G401.6 (cell line): ENCODE data around the gene TMEM62.
"Not testable (repeated sequence)": the region's sequence is repeated elsewhere in the genome, so short reads cannot be mapped to it uniquely, and the experiment has no call there.

Experiments
- FAIRE-seq: peaks from 2 replicates; lab custom pipeline; 2012; peaks lifted over from hg19 to GRCh38; lab: Jason Lieb, UNC

The TMEM62 gene

DNA sequence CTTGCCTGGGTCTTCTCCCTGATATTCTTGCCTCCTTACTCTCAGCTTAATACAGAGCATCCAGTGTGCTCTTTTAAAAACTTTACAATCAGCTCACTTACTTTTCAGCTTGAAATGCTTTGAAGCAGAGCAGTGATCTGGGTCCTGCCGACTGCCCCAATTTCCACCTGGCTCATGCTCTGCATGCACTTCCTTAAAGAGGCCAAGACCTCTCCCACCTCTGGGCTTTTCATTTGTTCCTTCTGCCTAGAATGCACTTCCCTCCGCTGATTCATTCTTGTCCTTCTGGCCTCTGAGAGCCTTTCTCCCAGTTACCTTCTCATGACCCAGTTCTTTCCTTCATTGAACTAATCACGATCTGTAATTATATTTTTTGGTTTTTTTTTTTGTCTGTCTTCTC lies 49.9 kb downstream of the TMEM62 start:
- FAIRE-seq: no peak

DNA sequence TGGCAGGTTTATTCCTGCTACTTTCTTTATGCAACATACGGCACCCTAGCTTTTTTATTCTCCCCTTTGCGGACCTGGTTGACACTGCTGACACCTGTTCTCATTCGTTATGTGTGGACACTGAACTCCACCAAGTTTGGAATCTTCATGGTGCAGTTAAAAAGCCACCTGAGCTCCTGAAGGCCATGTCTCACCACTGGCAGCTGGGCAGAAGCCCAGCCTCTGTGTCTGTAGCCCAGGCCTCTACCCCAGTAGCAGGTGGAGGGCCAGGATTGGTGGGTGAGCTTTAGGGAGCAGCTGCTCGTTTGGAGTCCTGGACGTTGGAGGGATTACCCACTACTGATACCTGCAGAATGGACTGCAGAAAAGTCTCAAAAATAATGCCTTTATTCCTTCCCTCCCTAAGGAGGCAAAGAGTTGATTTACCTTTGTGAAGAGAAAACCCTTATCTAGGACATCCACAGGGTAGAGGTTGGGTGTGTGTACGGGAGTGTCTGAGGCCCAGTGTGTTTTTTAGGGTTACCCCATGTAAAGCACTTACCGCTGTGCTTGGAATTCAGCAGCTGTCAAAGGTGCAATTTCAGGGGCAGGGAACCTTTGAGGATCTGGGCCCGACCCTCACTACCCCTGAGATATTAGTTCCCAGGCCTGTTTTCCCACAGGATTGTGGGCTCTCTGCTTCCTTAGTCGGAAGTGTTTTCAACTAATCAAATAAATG lies 51.2 kb downstream of the TMEM62 start:
- FAIRE-seq: no peak

DNA sequence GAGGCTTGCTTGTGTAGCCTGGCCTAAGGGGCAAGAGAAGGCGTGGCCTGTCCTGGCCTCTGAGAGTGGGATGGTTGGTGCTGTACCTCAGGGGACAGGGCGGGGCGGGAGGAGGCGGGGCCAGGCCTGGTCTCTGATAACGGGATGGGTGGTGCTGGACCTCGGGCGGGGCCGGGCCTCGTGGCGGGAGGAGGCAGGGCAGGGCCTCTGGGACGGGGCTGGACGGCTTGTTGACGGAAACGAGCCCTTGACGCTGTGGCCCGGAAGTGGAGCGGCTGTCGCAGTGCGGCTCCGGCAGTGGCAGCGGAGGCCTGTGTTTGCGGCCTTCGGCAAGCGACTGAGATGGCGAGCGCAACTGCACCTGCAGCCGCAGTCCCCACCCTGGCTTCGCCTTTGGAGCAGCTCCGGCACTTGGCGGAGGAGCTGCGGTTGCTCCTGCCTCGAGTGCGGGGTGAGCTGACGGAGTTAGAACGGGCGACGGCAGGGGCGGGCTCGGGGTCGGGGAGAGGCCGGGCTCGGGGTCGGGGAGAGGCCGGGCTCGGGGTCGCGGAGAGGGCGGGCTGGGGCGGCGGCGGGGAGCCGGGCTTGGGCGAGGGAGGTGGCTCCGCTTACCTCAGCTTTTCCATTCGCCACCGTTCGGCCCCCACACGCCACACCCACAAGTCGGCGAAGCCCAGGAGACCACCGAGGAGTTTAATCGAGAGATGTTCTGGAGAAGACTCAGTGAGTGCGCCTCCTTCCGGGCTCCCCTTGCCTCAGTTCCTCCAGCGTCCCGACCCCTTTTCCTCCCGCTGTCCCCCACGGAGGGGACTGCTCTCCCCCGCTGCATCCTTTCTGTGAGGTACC lies 52.0 kb downstream of the TMEM62 start, which contains the start of gene CCNDBP1:
TSS of gene CCNDBP1 (plus strand) at position 247 of the 846 bp plus-strand sequence. CDS start at position 343, 96 bp downstream.
- peak; percentile 95 for FAIRE-seq

DNA sequence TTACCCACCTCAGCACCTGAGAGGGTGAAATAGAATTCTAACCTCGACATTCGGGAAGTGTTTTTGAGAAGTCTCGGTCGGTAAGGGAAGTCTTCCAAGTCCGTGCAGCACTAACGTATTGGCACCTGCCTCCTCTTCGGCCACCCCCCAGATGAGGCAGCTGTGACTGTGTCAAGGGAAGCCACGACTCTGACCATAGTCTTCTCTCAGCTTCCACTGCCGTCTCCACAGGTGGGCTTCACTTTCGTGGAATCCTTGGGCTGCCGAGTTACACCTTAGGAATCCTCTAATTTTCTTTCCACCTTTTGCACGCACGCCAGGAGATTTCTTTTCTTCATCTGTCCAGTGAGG lies 52.6 kb downstream of the TMEM62 start:
- no peak for FAIRE-seq

DNA sequence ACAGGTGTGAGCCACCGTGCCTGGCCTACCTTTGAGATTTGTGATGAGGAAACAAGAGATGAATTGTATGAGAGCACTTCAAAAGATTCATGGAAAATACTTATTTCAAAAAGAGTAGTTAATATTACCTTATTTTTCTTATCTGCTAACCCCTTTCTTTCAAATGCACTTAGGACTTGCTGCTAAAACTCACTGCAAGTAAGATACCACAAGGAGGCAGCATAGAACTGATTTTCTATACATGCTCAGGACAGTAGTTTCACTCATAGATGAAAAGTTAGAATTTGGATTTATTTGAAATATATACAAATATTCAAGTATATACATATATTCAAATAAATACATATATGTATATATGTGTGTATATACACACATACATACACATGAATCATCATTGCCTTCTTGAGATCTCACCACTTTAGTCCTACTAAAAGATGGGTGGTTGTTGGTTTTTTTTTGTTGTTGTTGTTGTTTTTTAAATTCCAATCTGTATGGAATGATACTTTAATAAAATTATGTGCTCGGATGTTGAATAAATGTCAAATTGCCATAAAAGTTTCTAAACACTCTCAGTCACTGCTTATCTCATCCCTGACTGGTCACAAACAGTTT lies 54.3 kb downstream of the TMEM62 start:
- peak; percentile 96 for FAIRE-seq

DNA sequence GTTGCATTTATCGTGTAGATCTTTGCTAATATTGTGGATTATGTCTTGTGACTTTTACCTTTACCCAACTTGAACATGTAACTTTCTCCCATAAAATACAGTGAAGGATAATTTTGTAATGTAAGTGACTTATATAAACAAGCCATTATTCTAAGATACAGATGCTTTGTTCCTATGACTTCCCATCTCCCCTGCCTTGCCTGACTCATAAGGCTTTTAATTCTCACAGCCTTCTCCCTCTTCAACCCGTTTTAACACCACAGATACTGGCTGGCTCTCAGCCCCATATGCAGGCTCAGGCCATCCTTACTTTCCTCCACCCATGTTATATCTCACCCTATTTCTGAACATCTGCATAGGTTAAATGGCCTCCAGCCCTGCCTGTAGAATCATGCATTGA lies 55.9 kb downstream of the TMEM62 start:
- no peak for FAIRE-seq

DNA sequence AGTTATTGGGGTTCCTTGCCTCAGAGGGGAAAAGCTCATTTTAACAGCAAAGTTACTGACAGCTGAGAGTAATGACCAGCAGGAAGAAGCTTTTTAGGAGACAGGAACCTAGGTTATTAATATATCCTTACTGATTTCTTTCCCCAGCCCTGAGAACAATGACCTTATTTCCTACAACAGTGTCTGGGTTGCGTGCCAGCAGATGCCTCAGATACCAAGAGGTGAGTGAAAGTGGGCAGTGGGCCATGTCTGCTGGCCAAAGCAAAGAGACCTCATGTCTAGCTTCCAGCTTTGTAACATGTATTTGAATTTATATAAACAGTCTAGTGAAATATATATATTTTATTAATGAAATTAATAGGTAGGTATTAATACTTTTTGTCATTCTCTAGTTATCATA lies 56.8 kb downstream of the TMEM62 start:
- no peak for FAIRE-seq

DNA sequence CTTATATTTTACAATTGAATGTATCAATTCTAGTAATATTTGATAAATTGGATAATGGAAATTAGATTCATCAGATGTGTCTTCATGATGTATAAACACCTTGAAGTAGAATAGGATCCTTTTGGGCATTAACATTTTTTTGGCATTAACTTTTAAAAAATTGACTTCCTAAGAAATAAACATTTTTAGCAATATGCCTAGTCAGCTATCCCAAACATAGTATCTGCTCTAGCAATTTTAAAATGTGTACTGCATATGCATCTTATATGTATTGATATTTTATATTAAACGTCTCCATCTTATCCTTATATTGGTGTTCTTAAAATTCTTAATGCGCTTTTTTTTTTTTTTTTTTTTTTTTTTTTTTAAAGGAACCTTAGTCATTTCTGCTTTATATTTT lies 60.3 kb downstream of the TMEM62 start:
- peak; percentile 23 for FAIRE-seq

DNA sequence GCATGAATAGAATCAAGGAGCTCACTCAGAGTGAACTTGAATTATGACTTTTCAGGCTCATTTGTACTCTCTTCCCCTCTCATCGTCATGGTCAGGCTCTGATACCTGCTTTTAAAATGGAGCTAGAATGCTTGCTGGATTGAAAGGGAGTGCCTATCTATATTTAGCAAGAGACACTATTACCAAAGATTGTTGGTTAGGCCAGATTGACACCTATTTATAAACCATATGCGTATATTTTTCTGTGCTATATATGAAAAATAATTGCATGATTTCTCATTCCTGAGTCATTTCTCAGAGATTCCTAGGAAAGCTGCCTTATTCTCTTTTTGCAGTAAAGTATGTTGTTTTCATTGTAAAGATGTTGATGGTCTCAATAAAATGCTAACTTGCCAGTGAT lies 61.4 kb downstream of the TMEM62 start:
- FAIRE-seq: no peak

DNA sequence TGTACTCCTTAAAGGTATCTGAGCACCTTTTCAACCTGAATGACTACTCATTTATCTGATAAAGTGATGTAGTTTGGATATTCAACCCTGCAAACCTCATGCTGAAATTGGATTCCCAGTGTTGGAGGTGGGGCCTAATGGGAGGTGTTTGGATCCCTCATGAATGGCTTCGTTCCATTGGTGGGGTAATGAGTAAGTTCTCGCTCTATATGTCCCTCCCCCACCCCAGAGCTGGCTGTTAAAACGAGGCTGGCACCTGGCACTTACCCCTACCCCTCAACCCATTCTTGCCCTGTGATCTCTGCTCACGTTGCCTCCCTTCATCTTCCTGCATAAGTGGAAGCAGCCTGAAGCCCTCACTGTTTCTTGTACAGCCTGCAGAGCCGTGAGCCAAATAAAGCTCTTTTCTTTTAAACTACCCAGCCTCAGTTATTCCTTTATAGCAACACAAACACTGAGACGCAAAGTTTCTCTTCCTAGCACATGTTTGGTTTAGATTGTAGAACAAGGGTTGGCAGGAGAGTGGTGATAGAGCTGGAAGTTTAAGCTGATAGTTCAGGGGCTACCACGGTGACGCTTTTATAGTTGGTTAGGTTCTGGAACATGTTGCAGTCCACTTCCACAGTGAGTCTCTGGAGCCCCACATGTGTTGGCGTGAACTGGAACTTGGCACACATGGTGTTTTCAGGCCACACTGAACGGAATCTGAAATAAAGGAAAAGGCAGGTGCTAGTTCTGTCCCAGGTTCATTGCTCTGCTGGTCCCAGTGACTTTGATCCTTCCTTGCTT lies 63.6 kb downstream of the TMEM62 start:
- no peak for FAIRE-seq

DNA sequence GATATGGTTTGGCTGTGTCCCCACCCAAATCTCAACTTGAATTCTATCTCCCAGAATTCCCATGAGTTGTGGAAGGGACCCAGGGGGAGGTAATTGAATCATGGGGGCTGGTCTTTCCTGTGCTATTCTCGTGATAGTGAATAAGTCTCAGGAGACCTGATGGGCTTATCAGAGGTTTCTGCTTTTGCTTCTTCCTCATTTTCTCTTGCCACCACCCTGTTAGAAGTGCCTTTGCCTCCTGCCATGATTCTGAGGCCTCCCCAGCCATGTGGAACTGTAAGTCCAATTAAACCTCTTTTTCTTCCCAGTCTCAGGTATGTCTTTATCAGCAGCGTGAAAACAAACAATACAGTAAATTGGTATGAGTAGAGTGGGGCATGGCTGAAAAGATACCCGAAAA lies 64.4 kb downstream of the TMEM62 start:
- FAIRE-seq: not testable (repeated sequence)

DNA sequence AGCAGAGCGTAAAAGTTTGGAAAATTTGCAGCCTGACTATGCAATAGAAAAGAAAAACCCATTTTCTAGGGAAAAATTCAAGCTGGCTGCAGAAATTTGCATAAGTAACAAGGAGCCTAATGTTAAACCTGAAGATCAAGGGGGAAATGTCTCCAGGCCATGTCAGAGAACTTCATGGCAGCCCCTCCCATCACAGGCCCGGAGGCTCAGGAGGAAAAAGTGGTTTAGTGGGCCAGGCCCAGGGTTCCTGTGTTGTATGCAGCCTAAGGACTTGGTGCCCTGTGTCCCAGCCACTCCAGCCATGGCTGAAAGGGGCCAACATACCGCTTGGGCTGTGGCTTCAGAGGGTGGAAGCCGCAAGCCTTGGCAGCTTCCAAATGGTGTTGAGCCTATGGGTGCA lies 65.2 kb downstream of the TMEM62 start:
- FAIRE-seq: not testable (repeated sequence)

DNA sequence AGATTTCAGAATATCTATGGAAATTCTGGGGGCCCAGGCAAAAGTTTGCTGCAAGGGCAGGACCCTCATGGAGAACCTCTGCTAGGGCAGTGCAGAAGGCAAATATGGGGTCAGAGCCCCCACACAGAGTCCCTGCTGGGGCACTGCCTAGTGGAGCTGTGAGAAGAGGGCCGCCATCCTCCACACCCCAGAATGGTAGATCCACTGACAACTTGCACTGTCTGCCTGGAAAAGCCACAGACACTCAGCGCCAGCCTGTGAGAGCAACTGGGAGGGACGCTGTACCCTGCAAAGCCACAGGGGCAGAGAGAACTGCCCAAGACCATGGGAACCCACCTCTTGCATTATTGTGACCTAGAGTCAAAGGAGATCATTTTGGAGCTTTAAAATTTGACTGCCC lies 65.6 kb downstream of the TMEM62 start:
- FAIRE-seq: no peak

DNA sequence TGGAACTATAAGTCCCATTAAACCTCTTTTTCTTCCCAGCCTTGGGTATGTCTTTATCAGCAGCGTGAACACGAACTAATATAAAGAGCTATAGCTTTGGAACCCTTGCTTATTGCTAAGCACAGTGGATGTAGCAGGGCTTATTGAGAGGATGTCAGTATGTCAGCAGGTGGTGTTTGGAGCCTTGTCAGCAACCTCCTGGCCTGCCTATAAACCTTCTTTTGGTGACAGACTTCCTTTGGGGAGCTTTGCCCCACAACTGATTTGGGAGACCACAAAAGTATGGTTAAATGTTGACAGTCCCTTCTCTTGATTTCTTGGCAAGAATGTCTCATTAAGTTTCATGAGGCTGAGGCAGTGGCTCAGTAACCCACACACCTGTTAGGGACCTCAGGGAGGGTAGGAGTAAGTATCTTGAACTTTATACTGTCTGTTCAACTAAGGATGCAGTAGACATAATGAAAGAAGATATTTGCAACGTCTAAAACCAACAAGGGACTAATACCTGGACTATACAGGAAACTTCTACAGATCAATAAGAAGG lies 66.6 kb downstream of the TMEM62 start:
- FAIRE-seq: no peak

DNA sequence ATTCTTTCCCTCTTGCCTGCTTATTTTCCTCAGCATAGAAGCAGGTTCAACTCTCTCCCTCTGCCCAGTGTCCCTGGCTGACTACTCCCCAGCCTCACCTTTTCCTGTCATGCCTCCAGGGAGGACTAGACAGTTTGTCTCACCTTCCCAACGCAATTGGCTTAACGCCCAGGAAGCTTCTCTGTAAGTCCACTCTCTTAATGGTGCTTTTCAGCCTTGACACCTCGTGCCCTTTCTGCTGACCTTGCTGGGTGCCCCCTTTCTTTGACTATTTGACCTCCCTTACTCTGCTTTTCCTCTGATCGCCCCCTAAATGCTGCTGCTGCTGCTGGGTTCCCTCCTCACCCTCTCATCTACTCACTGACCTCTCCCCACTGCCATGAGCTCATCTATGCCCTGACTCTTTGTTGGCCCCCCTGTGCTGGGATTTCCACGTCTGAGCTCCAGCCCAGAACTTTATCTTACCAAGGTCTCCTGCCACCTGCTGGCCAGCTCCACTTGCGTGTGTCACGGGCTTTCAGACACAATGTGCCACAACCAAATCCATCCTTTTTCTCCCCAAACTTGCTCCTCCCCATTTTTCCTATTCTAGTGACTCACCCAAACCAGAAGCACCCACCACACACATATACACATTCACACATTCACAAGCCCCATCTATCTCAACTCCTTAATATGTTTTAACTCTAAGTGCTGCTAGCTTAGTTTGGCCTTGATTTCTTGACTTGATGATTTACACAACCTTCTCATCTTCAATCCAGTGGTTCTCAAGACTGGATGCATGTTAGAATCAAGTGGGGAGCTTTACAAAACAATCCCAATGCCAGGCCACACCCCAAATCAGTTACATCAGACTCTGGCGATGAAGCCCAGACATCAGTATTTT lies 70.9 kb downstream of the TMEM62 start:
- no peak for FAIRE-seq

DNA sequence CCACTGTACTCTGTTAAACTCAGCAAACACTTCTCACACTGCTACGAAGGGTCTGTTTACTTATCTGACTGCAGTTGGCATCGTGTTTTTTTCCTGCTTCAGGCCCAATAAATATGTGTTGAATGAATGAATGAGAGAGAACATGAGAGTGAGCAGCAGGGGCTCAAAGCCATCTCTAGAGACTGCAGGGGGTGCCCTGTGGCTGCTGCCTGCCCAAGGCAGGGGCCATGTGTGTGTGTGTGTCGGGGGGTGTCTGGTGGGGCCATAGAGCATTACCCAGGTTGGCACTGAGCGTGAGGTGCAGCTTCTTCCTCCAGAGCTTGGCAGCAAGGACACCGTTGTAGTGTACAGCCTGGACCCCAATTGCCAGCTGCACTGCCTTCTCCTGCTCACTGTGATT lies 72.7 kb downstream of the TMEM62 start:
- FAIRE-seq: no peak

DNA sequence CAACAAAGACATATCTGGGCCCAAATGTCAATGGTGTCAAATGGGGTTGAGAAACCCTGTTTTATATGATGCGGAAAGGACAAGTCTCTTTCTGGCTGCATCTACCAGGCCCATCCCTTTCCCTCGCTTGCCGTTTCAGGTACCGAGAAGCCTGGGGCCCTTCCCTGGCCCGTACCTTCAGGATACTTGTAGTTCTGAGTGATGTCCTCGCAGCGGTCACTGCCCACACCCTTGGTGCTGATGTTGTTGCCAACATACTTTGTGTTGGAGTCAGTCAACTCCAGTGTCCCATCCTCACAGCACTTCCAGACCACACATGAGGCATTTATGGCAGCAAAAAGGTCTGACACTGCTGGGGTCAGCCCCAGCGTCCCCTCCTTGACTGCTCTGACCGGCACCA lies 73.6 kb downstream of the TMEM62 start:
- FAIRE-seq: no peak

DNA sequence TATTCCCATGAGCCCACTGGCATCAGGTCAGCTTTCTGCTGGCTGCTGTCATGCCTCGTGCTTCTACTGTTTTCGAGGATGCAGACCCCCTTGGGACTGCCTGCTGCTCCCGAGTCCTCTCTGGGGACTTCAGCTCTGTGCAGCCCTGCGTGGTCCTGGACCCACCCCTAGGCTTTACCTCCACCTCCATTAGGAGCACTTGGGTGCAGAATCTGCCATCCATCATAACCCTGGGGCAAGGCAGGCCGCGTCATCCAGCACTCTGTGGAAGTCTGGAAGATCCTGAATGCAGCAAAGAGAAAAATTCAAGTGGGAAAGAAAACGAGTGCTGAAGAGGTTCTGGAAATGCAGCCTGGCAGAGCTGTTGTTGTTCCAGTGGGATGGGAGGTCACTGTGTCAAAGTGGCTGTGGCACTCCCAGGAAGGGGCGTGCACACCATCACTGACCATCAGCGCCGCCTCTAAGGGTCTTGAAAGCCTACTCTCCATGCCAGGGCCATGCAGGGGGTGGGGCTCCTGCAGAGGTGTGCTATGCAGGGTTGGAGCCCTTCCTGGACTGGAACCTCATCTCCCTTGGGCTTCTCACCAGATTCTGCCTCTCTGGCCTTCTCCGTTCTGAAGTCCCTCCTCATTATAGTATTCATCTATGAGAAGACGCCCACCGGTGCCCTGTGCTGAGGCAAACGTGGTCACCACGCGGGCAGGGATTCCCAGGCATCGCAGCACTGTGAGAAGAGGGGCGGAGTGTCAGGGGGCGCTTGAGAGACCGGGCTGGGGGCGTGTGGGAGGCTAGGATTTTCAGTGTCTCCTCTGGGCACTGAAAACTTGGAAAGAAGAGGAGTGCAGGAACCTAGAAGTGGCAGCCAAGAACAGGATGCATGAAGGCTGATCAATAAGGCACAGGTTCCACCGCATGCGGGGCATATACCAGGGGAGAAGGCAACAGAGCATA lies 74.9 kb downstream of the TMEM62 start:
- no peak for FAIRE-seq

DNA sequence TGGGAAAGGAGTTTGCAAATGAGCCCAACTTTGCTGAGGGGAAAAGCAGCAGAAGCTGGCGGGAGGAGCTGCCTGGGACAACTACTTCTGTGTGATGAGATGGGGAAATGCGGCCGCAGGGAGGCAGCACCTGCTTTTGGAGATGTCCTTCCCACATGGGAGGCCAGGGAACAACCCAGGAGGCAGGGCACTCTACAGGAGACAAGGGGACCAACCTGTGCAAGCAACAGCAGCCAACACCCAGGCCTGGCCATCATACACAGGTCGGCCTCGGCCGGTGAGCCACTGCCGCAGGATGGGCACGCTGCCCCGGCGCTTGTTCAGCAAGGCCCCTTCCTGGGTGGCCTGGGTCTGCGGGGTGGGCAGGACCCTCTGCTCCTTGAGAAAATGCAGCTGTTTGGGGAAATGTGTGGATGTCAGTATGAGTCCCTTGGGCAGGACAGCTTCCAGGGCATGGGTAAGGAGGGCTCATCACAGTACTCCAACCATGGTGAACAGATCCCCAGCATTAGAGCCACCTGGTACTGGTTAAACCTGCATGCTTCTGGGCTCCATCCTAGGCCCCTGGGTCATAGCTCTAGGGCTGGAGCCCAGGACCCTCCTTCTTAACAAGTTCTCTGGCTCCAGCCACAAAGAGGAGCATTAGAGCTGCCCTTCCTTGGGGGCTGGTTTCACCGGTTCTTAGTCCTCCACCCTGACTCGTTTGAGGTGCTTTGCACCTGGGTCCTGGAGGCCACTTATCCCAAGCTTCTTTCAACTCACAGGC lies 75.9 kb downstream of the TMEM62 start:
- FAIRE-seq: no peak
